HL-60/S4 treated with phorbol 12-myristate 13-acetate at 8.2 ng/mL for 4 days and 3 days (cell line): ENCODE results near the gene KCNJ1.

ENCODE experiments used
- in situ Hi-C: fragments of 300-500 bp; cut with MboI; formaldehyde crosslinking; loops from 2 replicates; pipeline ENCODE4 v1.15.0; 2022; ENCODE audit warnings: low sequenced_read_pairs

KCNJ1 gene

DNA sequence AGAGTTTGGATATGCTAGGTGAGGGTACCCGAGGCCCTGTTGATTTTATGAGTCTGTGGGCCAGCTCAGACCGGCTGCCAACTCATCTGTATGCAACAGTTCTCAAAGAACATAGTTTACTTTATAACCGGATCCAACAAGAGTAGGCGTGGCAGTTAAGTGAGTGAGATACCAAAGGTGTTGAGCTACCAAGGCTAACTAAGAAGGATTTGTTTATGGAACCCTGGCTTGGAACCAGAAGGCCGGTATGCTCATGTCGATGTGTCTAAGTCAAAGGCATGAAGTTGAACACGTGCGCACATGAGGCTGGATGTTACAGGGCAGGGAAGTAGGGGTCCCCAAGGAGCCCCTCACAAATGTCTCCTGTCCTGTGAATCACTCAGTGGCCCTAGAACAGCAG is at the start of gene KCNJ1:
TSS of gene KCNJ1 (minus strand) at position 20 of the 400 bp plus-strand sequence. CDS start 27,053 bp downstream, outside the sequence.
- in situ Hi-C loops, result no loop called here

- in situ Hi-C loops, result no loop called here
Measured at GRCh38 chr11:128916681-128917080, 49.6 kb upstream of the KCNJ1 start.

DNA sequence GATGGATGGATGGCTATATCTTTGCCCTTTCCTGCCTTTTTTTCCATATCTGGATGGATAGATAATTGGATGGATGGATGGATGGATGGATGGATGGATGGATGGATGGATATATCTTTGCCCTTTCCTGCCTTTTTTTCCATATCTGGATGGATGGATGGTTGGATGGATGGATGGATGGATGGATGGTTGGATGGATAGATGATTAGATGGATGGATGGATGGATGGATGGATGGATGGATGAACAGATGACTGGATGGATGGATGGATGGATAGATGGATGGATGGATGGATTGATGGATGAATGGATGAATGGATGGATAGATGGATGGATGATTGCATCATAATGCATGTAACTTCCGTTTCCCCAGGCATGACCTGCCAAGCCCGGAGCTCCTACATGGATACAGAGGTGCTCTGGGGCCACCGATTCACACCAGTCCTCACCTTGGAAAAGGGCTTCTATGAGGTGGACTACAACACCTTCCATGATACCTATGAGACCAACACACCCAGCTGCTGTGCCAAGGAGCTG is 49.0 kb upstream of the KCNJ1 start:
- in situ Hi-C loops, result no loop called here

GRCh38 chr11:128915149-128915521 is 48.0 kb upstream of the KCNJ1 start:
- in situ Hi-C loops, result no loop called here

DNA sequence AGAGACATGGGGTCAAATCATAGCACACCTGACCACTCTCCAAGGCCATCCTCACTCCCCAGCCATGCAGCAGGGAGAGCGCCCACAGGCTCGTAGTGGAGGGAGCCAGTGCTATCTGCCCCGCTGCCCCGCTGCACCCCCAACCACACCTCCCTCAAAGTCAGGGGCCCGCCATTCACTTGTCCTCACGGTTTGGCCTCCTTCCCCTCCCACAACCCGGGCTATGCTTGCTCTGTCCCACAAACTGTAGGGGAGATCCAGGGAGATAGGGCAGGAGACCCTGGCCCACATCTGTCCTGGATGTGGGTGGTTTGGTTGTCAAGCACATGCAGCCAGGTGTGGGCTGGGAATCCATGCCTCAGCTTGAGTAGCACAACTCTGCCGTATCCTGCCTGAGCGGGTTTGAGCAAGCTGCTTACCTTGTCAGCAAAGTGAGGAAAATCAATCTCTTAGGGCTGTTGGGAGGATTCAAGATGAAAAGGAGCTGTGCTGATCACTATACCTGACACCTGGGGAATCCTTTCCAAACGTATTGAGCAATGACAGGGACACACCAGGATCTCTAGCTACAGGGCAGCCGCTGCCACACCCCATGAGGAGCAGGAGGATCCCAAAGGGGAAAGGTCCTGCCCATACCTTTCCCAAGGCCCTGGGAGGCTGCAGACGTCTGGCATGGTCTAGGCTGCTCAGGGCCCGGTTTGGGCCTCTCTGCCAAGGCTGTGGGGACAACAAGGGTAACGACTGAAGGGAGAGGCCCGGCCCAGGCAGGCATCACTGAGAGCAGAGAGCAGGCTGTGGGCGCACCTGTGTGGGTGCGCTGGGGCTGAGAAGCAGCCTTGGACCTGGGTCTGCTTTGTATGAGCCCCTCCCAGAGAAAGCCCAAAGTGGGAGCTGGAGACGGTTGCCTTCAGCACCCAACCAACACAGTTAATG is 47.4 kb upstream of the KCNJ1 start:
- in situ Hi-C loops, result no loop called here

GRCh38 chr11:128913806-128914205 is 46.7 kb upstream of the KCNJ1 start:
- in situ Hi-C loops, result no loop called here

GRCh38 chr11:128911701-128912100 is 44.6 kb upstream of the KCNJ1 start:
- in situ Hi-C loops, result no loop called here

GRCh38 chr11:128911239-128911638 is 44.1 kb upstream of the KCNJ1 start:
- in situ Hi-C loops, result no loop called here

GRCh38 chr11:128910576-128910975 is 43.5 kb upstream of the KCNJ1 start:
- in situ Hi-C loops, result no loop called here

GRCh38 chr11:128909438-128910125 is 42.5 kb upstream of the KCNJ1 start:
- in situ Hi-C loops, result no loop called here

DNA sequence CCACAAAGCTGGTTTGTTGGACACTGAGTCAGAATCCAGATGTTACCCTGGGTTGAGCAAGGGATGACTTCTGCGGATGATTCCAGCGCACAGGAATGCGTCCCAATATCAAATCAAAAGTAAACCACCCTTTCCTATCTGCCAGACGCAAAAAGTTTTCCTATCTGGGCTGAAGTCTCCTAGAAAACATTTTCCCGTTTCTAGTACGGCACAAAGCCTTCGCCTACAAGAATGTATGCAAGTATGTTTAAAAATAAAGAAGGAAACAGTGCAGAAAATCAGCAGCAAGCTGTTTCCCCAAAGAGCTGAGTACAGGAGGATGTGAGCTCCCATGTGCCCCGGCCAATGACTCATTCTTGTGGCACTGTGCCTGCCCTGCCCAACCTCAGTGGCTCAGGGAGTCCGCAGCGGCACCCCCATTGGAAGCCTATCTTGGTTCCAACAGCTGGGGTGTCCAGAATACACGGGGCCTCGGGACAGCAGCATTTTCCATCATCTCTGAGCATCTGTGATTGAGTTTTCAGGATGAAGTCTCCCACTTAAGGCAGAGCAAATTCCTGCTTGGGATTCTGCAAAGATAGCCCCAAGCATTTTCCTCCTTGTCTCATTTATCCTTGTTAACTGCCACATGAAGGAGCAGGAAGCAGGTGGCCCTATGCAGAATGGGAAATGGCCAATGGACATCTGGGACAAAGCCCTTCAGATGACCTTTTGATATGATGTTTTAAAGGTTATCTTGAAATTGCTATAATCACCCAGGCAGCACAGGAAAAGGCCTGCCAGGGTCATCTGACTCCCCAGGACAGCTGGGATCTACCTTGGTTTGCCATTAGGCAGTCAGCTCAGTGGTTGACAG is 41.5 kb upstream of the KCNJ1 start:
- in situ Hi-C loops, result no loop called here

- in situ Hi-C loops, result no loop called here
Measured at GRCh38 chr11:128907585-128907984, 40.5 kb upstream of the KCNJ1 start.

DNA sequence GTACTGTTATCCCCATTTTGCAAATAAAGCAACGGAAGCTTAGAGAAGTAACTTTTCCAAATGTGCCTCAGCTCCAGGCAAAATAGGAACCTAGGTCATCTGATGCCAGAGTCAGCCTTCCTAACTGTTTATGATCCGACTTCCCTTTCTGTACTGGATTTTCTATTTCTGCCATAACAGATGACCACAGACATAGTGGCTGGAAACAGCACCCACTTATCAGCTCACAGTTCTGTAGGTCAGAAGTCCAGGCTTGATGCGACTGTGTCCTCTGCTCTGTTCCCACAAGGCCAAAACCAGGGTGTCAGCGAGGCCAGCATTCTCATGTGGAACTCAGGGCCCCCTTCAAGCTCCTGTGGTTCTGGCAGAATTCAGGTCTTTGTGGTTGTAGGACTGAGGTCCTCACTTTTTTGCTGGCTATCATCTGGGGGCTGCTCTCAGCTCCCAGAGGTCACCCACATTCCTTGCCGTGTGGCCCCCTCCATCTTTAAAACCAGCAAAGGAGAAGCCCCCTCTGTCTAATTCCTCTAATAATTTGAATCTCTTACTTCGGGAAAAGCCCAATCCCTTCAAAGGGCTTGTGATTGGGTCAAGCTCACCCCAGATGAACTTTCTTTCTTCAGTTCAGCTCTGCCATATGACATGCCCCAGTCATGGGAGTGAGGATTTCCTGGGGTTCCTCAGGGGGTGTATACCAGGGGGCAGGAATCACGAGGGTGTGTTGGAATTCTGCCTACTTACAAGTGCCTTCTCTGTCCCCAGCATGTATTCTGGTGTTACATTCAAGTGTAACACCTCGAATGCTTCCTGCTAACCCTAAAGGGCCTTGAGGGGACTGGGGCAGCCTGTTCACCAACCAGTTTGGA is 39.3 kb upstream of the KCNJ1 start:
- in situ Hi-C loops, result no loop called here

DNA sequence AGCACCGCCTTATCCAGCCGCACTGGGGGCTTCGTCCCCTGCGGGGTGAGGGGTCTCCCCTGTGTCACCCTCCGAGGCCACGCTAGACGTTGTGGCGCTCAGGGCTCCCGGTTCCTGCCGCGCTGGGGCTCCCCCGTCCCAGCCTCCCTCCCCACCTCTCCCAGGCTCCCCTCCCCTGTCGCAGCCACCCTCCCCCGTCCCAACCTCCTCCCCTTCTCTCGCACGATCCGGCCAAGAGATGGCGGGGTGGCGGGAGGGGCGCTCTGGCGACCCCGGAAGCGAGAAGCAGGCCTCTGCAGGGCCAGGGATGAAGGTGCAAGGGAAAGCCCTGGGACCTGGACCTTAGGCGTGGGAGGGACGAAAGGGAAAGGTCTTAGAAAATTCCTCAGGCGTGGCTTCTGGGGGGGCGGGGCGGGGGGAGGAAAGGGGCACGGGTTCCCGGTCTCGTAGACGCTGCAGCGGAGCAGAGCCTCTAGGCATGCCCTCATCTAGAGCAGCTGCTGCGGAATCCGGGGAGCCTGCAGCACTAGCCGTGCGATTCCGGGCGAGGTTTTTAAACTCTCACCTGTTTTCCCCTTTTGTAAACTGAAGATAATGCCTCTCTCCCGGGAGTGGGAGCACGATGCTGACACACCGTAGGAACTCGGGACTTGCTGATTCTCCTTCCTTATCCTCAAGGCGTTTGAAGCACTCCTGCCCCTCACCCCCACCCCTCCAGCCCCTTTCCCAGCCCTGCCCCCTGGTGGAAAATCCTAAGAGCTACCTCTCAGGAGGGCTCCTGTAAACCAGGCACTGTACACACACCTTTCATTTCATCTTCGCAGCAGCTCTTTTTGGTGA is 38.5 kb upstream of the KCNJ1 start:
- in situ Hi-C loops, result no loop called here

GRCh38 chr11:128904656-128905344 is 37.7 kb upstream of the KCNJ1 start:
- in situ Hi-C loops, result no loop called here

- in situ Hi-C loops, result no loop called here
Measured at GRCh38 chr11:128904303-128904655, 37.2 kb upstream of the KCNJ1 start.

- in situ Hi-C loops, result no loop called here
Measured at GRCh38 chr11:128903248-128904061, 36.4 kb upstream of the KCNJ1 start.
